K562 (cell line): ENCODE results near the gene CHD5. TPM values are rescaled to one million over a fixed set of nuclear protein-coding genes. Genes with fewer than 3 reads are reported as not detected.

Experiments used
- BMI1 ChIP-seq: fragments of 150-350 bp; IDR thresholded peaks from 2 replicates; pipeline ENCODE4 v1.6.1; 2014; ENCODE audit warnings: low read length
- CHD7 ChIP-seq: fragments of 200-600 bp; sonication (generic); IDR thresholded peaks from one replicate; pipeline ENCODE4 v1.6.1; 2012; ENCODE audit warnings: mild to moderate bottlenecking, low read depth, low read length, inconsistent platforms
- FOXA3 ChIP-seq, 2 experiments: fragments of 450-650 bp in 1 of 2; sonication (generic) in 1 of 2; formaldehyde crosslinking; IDR thresholded peaks in 1 of 2; conservative IDR thresholded peaks in 1 of 2; 2 replicates each; pipeline versions ENCODE4 v1.4.0 to v1.8.0; 2020 to 2022; ENCODE audit warnings: mild to moderate bottlenecking in 2 of 2, missing genetic modification reagents in 1 of 2
- MXI1 ChIP-seq: IDR thresholded peaks from 2 replicates; pipeline ENCODE4 v1.6.1; 2011; ENCODE audit warnings: low read depth, mild to moderate bottlenecking, improper control_type of control experiment, low read length
- NFIC ChIP-seq: fragments of 450-650 bp; IDR thresholded peaks from 2 replicates; pipeline ENCODE4 v1.6.1; 2017; ENCODE audit warnings: mild to moderate bottlenecking, inconsistent platforms
- ZNF280B ChIP-seq: fragments of 250-450 bp; sonication (Bioruptor Pico); IDR thresholded peaks from 2 replicates; pipeline ENCODE4 v1.5.1; 2021; ENCODE audit warnings: mild to moderate bottlenecking
- ZNF324 ChIP-seq: fragments of 250-450 bp; sonication (Bioruptor Pico); IDR thresholded peaks from 2 replicates; pipeline ENCODE4 v1.4.0; 2020; ENCODE audit warnings: mild to moderate bottlenecking
- polyA plus RNA-seq, 8 experiments: library from polyadenylated mRNA; depleted of rRNA in 4 of 8; stranded (reverse) in 5 of 8; unstranded in 3 of 8; fragments of >200 nt; fragmentation: Nextera tagmentation in 2 of 8; fragmentation: Illumina TruSeq in 1 of 8; extraction: Ambion mirVana in 2 of 8; extraction: Trizol in 1 of 8; gene quantifications; 2 replicates each; pipeline versions ENCODE4 v1.2.1 to v1.2.3, GENCODE V29; 2011 to 2014; ENCODE audit warnings: inconsistent platforms in 1 of 8, missing spikeins in 1 of 8
- total RNA-seq, 7 experiments: library from RNA; depleted of rRNA in 6 of 7; stranded (reverse); fragments of >200 nt in 6 of 7; fragmentation: Illumina TruSeq in 2 of 7; extraction: Trizol in 2 of 7; gene quantifications; 2 replicates each; pipeline versions ENCODE4 v1.2.1 to v1.2.3, GENCODE V29; 2011 to 2021; ENCODE audit warnings: low replicate concordance in 1 of 7
- TF ChIP-seq, protein P1 (sequence below): sonication (generic); formaldehyde crosslinking; IDR thresholded peaks from 2 replicates; pipeline ENCODE4 v1.8.0; 2022; ENCODE audit warnings: mild to moderate bottlenecking, missing genetic modification reagents

The CHD5 gene
- total and polyA plus RNA-seq, 9 of the 15 experiments (the other 6 are each of a cell fraction or from before 2014, with no cell fraction given) = 0.03 to 0.52 (median 0.11) TPM; not detected in 2

GRCh38 chr1:6199298-6200187 is 19.4 kb upstream of the CHD5 start, which contains the start of gene RPL22 (continued):
- TF ChIP-seq CHD7 = no peak
- peak; percentile 58 for TF ChIP-seq NFIC
- TF ChIP-seq, protein P1, sequence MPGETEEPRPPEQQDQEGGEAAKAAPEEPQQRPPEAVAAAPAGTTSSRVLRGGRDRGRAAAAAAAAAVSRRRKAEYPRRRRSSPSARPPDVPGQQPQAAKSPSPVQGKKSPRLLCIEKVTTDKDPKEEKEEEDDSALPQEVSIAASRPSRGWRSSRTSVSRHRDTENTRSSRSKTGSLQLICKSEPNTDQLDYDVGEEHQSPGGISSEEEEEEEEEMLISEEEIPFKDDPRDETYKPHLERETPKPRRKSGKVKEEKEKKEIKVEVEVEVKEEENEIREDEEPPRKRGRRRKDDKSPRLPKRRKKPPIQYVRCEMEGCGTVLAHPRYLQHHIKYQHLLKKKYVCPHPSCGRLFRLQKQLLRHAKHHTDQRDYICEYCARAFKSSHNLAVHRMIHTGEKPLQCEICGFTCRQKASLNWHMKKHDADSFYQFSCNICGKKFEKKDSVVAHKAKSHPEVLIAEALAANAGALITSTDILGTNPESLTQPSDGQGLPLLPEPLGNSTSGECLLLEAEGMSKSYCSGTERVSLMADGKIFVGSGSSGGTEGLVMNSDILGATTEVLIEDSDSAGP (CRISPR knock-in tag) = peak; percentile 74; the same call in 1 of the 2 replicates
- TF ChIP-seq ZNF280B (CRISPR knock-in tag) = no peak
- peak; percentile 53 for TF ChIP-seq MXI1
- 0 out of 2 replicates have a peak, but pooled peaks have one; percentile 35 for TF ChIP-seq ZNF324
- 0 out of 2 replicates have a peak, but pooled peaks have one; percentile 27 for TF ChIP-seq BMI1
- TF ChIP-seq FOXA3 (CRISPR knock-in tag; conservative IDR thresholded peaks at IDR 0.05 in 1 of 2, IDR thresholded peaks at IDR 0.05 in 1 of 2) = peak; percentile 5 to 89; a peak in 2 of 4 replicates
